A549 (cell line): ENCODE data around the gene THBS2.

Source experiments
- BHLHE40 ChIP-seq: IDR thresholded peaks from 2 replicates; pipeline ENCODE4 v1.6.1; 2012; ENCODE audit warnings: low read depth, low read length, inconsistent platforms
- CEBPB ChIP-seq, 2 experiments: fragments of >200 bp in 1 of 2; sonication (Bioruptor Twin) in 1 of 2; formaldehyde crosslinking in 1 of 2; IDR thresholded peaks; 2 replicates each; pipeline ENCODE4 v1.6.1; 2012 to 2016
- CHD4 ChIP-seq: fragments of 200-600 bp; sonication (generic); IDR thresholded peaks from 2 replicates; pipeline ENCODE4 v1.6.1; 2016; ENCODE audit warnings: antibody characterized with exemption, mild to moderate bottlenecking, borderline replicate concordance
- EP300 ChIP-seq, 2 experiments: fragments of >200 bp; sonication (Bioruptor Twin); formaldehyde crosslinking; IDR thresholded peaks; 2 replicates in 1 of 2; 3 replicates in 1 of 2; pipeline ENCODE4 v1.6.1; 2016 to 2017
- KDM5A ChIP-seq: fragments of 200-600 bp; sonication (generic); IDR thresholded peaks from 2 replicates; pipeline ENCODE4 v1.6.1; 2016; ENCODE audit warnings: antibody characterized with exemption, mild to moderate bottlenecking
- MAZ ChIP-seq: fragments of 150-350 bp; IDR thresholded peaks from 2 replicates; pipeline ENCODE4 v1.6.1; 2014; ENCODE audit warnings: antibody characterized with exemption, low read depth, low read length, borderline replicate concordance
- MYC ChIP-seq: IDR thresholded peaks from 2 replicates; pipeline ENCODE4 v1.6.1; 2012; ENCODE audit warnings: mild to moderate bottlenecking, inconsistent platforms, low read length, improper control_type of control experiment, borderline replicate concordance
- POLR2A ChIP-seq: IDR thresholded peaks from 2 replicates; pipeline ENCODE4 v1.6.1; 2012; ENCODE audit warnings: mild to moderate bottlenecking, low read length
- POLR2AphosphoS2 ChIP-seq: conservative IDR thresholded peaks from 2 replicates; pipeline ENCODE4 v1.6.1; 2012; ENCODE audit warnings: low read length, improper control_type of control experiment, inconsistent platforms
- RCOR1 ChIP-seq: fragments of 150-350 bp; IDR thresholded peaks from 2 replicates; pipeline ENCODE4 v1.6.1; 2014; ENCODE audit warnings: antibody characterized with exemption, low read length, low read depth
- SMC3 ChIP-seq: fragments of >200 bp; sonication (Bioruptor Twin); formaldehyde crosslinking; IDR thresholded peaks from 3 replicates; pipeline ENCODE4 v1.6.1; 2018; ENCODE audit warnings: inconsistent platforms
- TF ChIP-seq, protein P1 (sequence below): fragments of >200 bp; sonication (Bioruptor Twin); formaldehyde crosslinking; IDR thresholded peaks from 3 replicates; pipeline ENCODE4 v1.5.1; 2016
- TF ChIP-seq, protein P2 (sequence below): fragments of >200 bp; sonication (Bioruptor Twin); formaldehyde crosslinking; IDR thresholded peaks from 3 replicates; pipeline ENCODE4 v1.6.1; 2016
- TF ChIP-seq, protein P3 (sequence below): IDR thresholded peaks from 2 replicates; pipeline ENCODE4 v1.6.1; 2012; ENCODE audit warnings: low read depth, borderline replicate concordance

DNA sequence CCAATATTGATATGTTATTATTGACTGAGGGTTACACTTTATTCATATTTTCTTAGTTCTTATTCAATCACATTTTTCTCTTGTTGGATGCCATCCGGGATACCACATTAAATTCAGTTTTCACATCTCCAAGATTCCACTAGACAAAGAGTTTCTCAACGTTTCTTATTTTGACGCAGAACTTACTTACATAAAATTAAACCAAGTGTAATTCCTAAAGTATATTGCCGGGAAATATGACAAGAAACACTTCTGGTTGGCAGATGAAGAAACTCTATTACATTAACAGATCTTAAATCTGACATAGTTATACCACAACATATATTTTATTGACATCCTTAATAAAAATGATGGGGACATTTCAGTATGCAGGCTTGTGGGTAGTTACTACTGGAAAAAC is 47.3 kb upstream of the THBS2 start:
- TF ChIP-seq EP300 (IDR thresholded peaks at IDR 0.05) (no peak), RCOR1 (no peak), POLR2A (no peak), CEBPB (IDR thresholded peaks at IDR 0.05) (no peak), MAZ (no peak), POLR2AphosphoS2 (no peak), SMC3 (no peak), CHD4 (no peak), MYC (no peak), BHLHE40 (no peak), KDM5A (no peak)
- TF ChIP-seq, protein P1, sequence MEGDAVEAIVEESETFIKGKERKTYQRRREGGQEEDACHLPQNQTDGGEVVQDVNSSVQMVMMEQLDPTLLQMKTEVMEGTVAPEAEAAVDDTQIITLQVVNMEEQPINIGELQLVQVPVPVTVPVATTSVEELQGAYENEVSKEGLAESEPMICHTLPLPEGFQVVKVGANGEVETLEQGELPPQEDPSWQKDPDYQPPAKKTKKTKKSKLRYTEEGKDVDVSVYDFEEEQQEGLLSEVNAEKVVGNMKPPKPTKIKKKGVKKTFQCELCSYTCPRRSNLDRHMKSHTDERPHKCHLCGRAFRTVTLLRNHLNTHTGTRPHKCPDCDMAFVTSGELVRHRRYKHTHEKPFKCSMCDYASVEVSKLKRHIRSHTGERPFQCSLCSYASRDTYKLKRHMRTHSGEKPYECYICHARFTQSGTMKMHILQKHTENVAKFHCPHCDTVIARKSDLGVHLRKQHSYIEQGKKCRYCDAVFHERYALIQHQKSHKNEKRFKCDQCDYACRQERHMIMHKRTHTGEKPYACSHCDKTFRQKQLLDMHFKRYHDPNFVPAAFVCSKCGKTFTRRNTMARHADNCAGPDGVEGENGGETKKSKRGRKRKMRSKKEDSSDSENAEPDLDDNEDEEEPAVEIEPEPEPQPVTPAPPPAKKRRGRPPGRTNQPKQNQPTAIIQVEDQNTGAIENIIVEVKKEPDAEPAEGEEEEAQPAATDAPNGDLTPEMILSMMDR: no peak
- TF ChIP-seq, protein P2, sequence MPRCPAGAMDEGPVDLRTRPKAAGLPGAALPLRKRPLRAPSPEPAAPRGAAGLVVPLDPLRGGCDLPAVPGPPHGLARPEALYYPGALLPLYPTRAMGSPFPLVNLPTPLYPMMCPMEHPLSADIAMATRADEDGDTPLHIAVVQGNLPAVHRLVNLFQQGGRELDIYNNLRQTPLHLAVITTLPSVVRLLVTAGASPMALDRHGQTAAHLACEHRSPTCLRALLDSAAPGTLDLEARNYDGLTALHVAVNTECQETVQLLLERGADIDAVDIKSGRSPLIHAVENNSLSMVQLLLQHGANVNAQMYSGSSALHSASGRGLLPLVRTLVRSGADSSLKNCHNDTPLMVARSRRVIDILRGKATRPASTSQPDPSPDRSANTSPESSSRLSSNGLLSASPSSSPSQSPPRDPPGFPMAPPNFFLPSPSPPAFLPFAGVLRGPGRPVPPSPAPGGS: no peak
- TF ChIP-seq, protein P3, sequence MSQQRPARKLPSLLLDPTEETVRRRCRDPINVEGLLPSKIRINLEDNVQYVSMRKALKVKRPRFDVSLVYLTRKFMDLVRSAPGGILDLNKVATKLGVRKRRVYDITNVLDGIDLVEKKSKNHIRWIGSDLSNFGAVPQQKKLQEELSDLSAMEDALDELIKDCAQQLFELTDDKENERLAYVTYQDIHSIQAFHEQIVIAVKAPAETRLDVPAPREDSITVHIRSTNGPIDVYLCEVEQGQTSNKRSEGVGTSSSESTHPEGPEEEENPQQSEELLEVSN: no peak
